ENCODE results near the gene ZNF681.

DNA sequence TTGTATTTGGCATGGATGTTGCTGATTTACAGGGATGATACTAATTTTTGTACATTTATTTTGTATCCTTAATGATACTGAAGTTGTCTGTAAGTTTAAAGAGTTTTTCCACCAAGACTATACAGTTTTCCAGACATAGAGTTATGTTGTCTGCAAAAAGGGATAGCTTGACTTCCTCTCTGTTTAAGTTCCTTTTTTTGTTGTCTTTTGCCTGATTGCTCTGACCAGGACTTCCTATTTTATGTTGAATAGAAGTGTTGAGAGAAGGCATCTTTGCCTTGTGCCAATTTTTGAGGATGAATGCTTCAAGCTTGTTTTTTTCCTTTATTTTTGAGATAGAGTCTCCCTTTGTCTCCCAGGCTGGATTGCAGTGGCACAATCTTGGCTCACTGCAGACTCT lies 36.8 kb upstream of the ZNF681 start:
- TF ChIP-seq JUND (IDR thresholded peaks at IDR 0.05), result no peak
- no peak for TF ChIP-seq EP300 (IDR thresholded peaks at IDR 0.05; ENCODE audit: borderline replicate concordance in 1 of 2, low read depth in 1 of 2, low read length in 1 of 2)
- TF ChIP-seq MXI1 (IDR thresholded peaks at IDR 0.05; ENCODE audit: low read depth, low read length), result no peak
- no peak for TF ChIP-seq TCF12 (IDR thresholded peaks at IDR 0.05)
- TF ChIP-seq SIN3A (IDR thresholded peaks at IDR 0.05; ENCODE audit: borderline replicate concordance, low read depth, low read length), result no peak
- no peak for TF ChIP-seq RAD21 (IDR thresholded peaks at IDR 0.05; ENCODE audit: low read length)

Measured in SK-N-SH (cell line).